ENCODE measurements around the gene HDGFL2.

The HDGFL2 gene

GRCh38 chr19:4432918-4433506 is 39.1 kb upstream of the HDGFL2 start:
- Histone ChIP-seq H3K9ac (ENCODE audit: low read length) (no peak overlapping the region), H3K79me2 (ENCODE audit: low read length) (peaks cover 16% of the 10 kb centered on the region), H3K9me2 (replicated peaks; ENCODE audit: insufficient read depth, low read length) (no peaks in the 10 kb centered on the region), H2AFZ (ENCODE audit: low read length) (no peak overlapping the region), H4K20me1 (ENCODE audit: insufficient read depth, low read length) (no peaks in the 10 kb centered on the region; the same call in 1 of the 2 replicates), H3K27ac (ENCODE audit: low read length) (no peak overlapping the region), H3K36me3 (replicated peaks; ENCODE audit: insufficient read depth, low read length) (peaks cover 31% of the 10 kb centered on the region), H3K4me3 (ENCODE audit: low read length) (no peak overlapping the region), H3K27me3 (replicated peaks; ENCODE audit: insufficient read depth, low read length) (no peaks in the 10 kb centered on the region), H3F3A (ENCODE audit: insufficient read depth, low read length) (no peaks in the 10 kb centered on the region), H3K4me2 (ENCODE audit: low read depth, low read length) (no peak overlapping the region), H3K4me1 (ENCODE audit: low read length) (no peaks in the 10 kb centered on the region), H3K9me3 (replicated peaks; ENCODE audit: insufficient read depth, low read length) (no peaks in the 10 kb centered on the region)
- DNase-seq: no peak
- TF ChIP-seq EZH2 (optimal IDR thresholded peaks at IDR 0.05; ENCODE audit: low read depth, low read length) (no peak), EZH2phosphoT487 (IDR thresholded peaks at IDR 0.05; ENCODE audit: low read length) (no peak), CTCF (IDR thresholded peaks at IDR 0.05; ENCODE audit: low read length) (no peak)

- no peak overlapping the region for H3K4me3 ChIP-seq (ENCODE audit: low read length)
- DNase-seq: no peak
- H3K4me1 ChIP-seq (ENCODE audit: low read length): no peaks in the 10 kb centered on the region
- no peaks in the 10 kb centered on the region for H3K27me3 ChIP-seq (replicated peaks; ENCODE audit: insufficient read depth, low read length)
- H3K79me2 ChIP-seq (ENCODE audit: low read length): peaks cover 15% of the 10 kb centered on the region
- no peaks in the 10 kb centered on the region; the same call in 1 of the 2 replicates for H4K20me1 ChIP-seq (ENCODE audit: insufficient read depth, low read length)
- H3K9ac ChIP-seq (ENCODE audit: low read length): no peak overlapping the region
- H3K36me3 ChIP-seq (replicated peaks; ENCODE audit: insufficient read depth, low read length): peaks cover 26% of the 10 kb centered on the region
- H3K9me3 ChIP-seq (replicated peaks; ENCODE audit: insufficient read depth, low read length): no peaks in the 10 kb centered on the region
- H2AFZ ChIP-seq (ENCODE audit: low read length): no peak overlapping the region
- H3K4me2 ChIP-seq (ENCODE audit: low read depth, low read length): no peak overlapping the region
- TF ChIP-seq CTCF (IDR thresholded peaks at IDR 0.05; ENCODE audit: low read length) (no peak), EZH2phosphoT487 (IDR thresholded peaks at IDR 0.05; ENCODE audit: low read length) (no peak), EZH2 (optimal IDR thresholded peaks at IDR 0.05; ENCODE audit: low read depth, low read length) (no peak)
- H3K9me2 ChIP-seq (replicated peaks; ENCODE audit: insufficient read depth, low read length): no peaks in the 10 kb centered on the region
- no peaks in the 10 kb centered on the region for H3F3A ChIP-seq (ENCODE audit: insufficient read depth, low read length)
- no peak overlapping the region for H3K27ac ChIP-seq (ENCODE audit: low read length)
Observed at GRCh38 chr19:4434391-4434790, 37.7 kb upstream of the HDGFL2 start.

GRCh38 chr19:4436231-4436630 is 35.9 kb upstream of the HDGFL2 start:
- no peaks in the 10 kb centered on the region for H3K9me2 ChIP-seq (replicated peaks; ENCODE audit: insufficient read depth, low read length)
- no peaks in the 10 kb centered on the region for H3K27me3 ChIP-seq (replicated peaks; ENCODE audit: insufficient read depth, low read length)
- peaks cover 23% of the 10 kb centered on the region for H3K79me2 ChIP-seq (ENCODE audit: low read length)
- no peaks in the 10 kb centered on the region for H4K20me1 ChIP-seq (ENCODE audit: insufficient read depth, low read length)
- H3K9me3 ChIP-seq (replicated peaks; ENCODE audit: insufficient read depth, low read length): no peaks in the 10 kb centered on the region
- H3K36me3 ChIP-seq (replicated peaks; ENCODE audit: insufficient read depth, low read length): peaks cover 29% of the 10 kb centered on the region
- H3K9ac ChIP-seq (ENCODE audit: low read length): no peak overlapping the region
- no peak overlapping the region for H3K4me2 ChIP-seq (ENCODE audit: low read depth, low read length)
- no peak overlapping the region for H2AFZ ChIP-seq (ENCODE audit: low read length)
- H3F3A ChIP-seq (ENCODE audit: insufficient read depth, low read length): no peaks in the 10 kb centered on the region
- H3K4me3 ChIP-seq (ENCODE audit: low read length): no peak overlapping the region
- H3K4me1 ChIP-seq (ENCODE audit: low read length): no peaks in the 10 kb centered on the region
- no peak for TF ChIP-seq EZH2 (optimal IDR thresholded peaks at IDR 0.05; ENCODE audit: low read depth, low read length)
- TF ChIP-seq EZH2phosphoT487 (IDR thresholded peaks at IDR 0.05; ENCODE audit: low read length): no peak
- no peak for TF ChIP-seq CTCF (IDR thresholded peaks at IDR 0.05; ENCODE audit: low read length)
- no peak overlapping the region for H3K27ac ChIP-seq (ENCODE audit: low read length)
- DNase-seq: no peak
